ENCODE measurements around the gene CABYR.

Gene CABYR

GRCh38 chr18:24138789-24139616, at the start of gene CABYR:
Gene CABYR (plus strand): TSS chr18:24139062. CDS start chr18:24143115, 4,053 bp downstream.
- peak; percentile 71 to 85 for DNase-seq

- DNase-seq, result no peak
Measured at GRCh38 chr18:24089076-24089475, 49.8 kb upstream of the CABYR start.

GRCh38 chr18:24089515-24090337, 49.1 kb upstream of the CABYR start:
- no peak for DNase-seq

GRCh38 chr18:24090876-24091275, 48.0 kb upstream of the CABYR start:
- DNase-seq, result no peak

- no peak for DNase-seq
Measured at GRCh38 chr18:24094561-24094960, 44.3 kb upstream of the CABYR start.

- no peak for DNase-seq
Measured at GRCh38 chr18:24095976-24096375, 42.9 kb upstream of the CABYR start.

- no peak for DNase-seq
Measured at GRCh38 chr18:24103320-24104021, 35.4 kb upstream of the CABYR start.

GRCh38 chr18:24104486-24104885, 34.4 kb upstream of the CABYR start:
- no peak for DNase-seq

GRCh38 chr18:24108641-24109040, 30.2 kb upstream of the CABYR start:
- DNase-seq, result no peak

- peak; percentile 42 to 84 for DNase-seq
Measured at GRCh38 chr18:24111936-24112335, 26.9 kb upstream of the CABYR start.

- DNase-seq, result no peak
Measured at GRCh38 chr18:24112464-24112863, 26.4 kb upstream of the CABYR start.

- no peak for DNase-seq
Measured at GRCh38 chr18:24112874-24113615, 25.8 kb upstream of the CABYR start.

GRCh38 chr18:24114924-24115549, 23.8 kb upstream of the CABYR start:
- no peak for DNase-seq

- DNase-seq, result no peak
Measured at GRCh38 chr18:24115628-24116027, 23.2 kb upstream of the CABYR start.

- peak; percentile 50 to 70 for DNase-seq
Measured at GRCh38 chr18:24118750-24119577, 19.9 kb upstream of the CABYR start.

- no peak for DNase-seq
Measured at GRCh38 chr18:24120676-24121075, 18.2 kb upstream of the CABYR start.

- DNase-seq, result no peak
Measured at GRCh38 chr18:24121625-24122024, 17.2 kb upstream of the CABYR start.

GRCh38 chr18:24126155-24126961, 12.5 kb upstream of the CABYR start:
- no peak for DNase-seq

GRCh38 chr18:24127735-24128134, 11.1 kb upstream of the CABYR start:
- no peak for DNase-seq

- DNase-seq, result no peak
Measured at GRCh38 chr18:24128700-24129099, 10.2 kb upstream of the CABYR start.
